AG09319 (cell line): ENCODE results near the gene GATM.

Experiments
- DNase-seq: peaks from one replicate; pipeline ENCODE4 v3.0.0-alpha.2; 2010; ENCODE audit warnings: low read depth; ENCODE audit errors: extremely low read depth
- CTCF ChIP-seq: IDR thresholded peaks from 2 replicates; pipeline ENCODE4 v1.5.1; 2011; ENCODE audit warnings: low read depth, mild to moderate bottlenecking, inconsistent platforms, low read length, moderate library complexity

The GATM gene

GRCh38 chr15:45364271-45364670 is 14.1 kb downstream of the GATM start:
- DNase-seq: no peak
- TF ChIP-seq CTCF: no peak

GRCh38 chr15:45363801-45364200 is 14.5 kb downstream of the GATM start:
- no peak for DNase-seq
- no peak for TF ChIP-seq CTCF

GRCh38 chr15:45363334-45363733 is 15.0 kb downstream of the GATM start:
- DNase-seq: no peak
- TF ChIP-seq CTCF: no peak

GRCh38 chr15:45362419-45362818 is 15.9 kb downstream of the GATM start:
- DNase-seq: no peak
- TF ChIP-seq CTCF: no peak

- DNase-seq: no peak
- TF ChIP-seq CTCF: no peak
These were observed 16.5 kb downstream of the GATM start for GRCh38 chr15:45361878-45362277.

GRCh38 chr15:45355860-45356259 is 22.5 kb downstream of the GATM start:
- TF ChIP-seq CTCF: no peak
- DNase-seq: no peak

- DNase-seq: no peak
- TF ChIP-seq CTCF: no peak
These were observed 23.6 kb downstream of the GATM start for GRCh38 chr15:45354711-45355110.
